BLaER1 (cell line): ENCODE data around the gene MCMBP.

Experiments
- H3K27ac ChIP-seq: shearing (Covaris generic); formaldehyde crosslinking; 2 replicates; pipeline ENCODE4 v1.8.1; 2022
- H3K27me3 ChIP-seq: shearing (Covaris generic); formaldehyde crosslinking; 2 replicates; pipeline ENCODE4 v1.8.1; 2022
- H3K36me3 ChIP-seq: shearing (Covaris generic); formaldehyde crosslinking; 2 replicates; pipeline ENCODE4 v1.8.1; 2022
- H3K4me1 ChIP-seq: shearing (Covaris generic); formaldehyde crosslinking; 2 replicates; pipeline ENCODE4 v1.8.1; 2022
- H3K4me2 ChIP-seq: shearing (Covaris generic); formaldehyde crosslinking; 2 replicates; pipeline ENCODE4 v1.8.1; 2022
- H3K4me3 ChIP-seq: shearing (Covaris generic); formaldehyde crosslinking; 2 replicates; pipeline ENCODE4 v1.8.1; 2022
- H3K9ac ChIP-seq: shearing (Covaris generic); formaldehyde crosslinking; 2 replicates; pipeline ENCODE4 v1.8.1; 2022
- H3K9me3 ChIP-seq: shearing (Covaris generic); formaldehyde crosslinking; 2 replicates; pipeline ENCODE4 v1.8.1; 2022
- H4K20me1 ChIP-seq: shearing (Covaris generic); formaldehyde crosslinking; 2 replicates; pipeline ENCODE4 v1.8.1; 2022
- Cebpa-rat ChIP-seq: shearing (Covaris generic); IDR thresholded peaks from 2 replicates; pipeline ENCODE4 v1.8.1; 2022

MCMBP gene

GRCh38 chr10:119786117-119786769 is 86.4 kb downstream of the MCMBP start:
- Histone ChIP-seq H3K36me3 (peaks cover 5% of the 10 kb centered on the region), H3K4me2 (peak overlapping the region; percentile 75), H3K27me3 (no peaks in the 10 kb centered on the region), H3K9ac (no peak overlapping the region), H3K27ac (no peak overlapping the region), H3K4me1 (peaks cover 67% of the 10 kb centered on the region), H4K20me1 (no peaks in the 10 kb centered on the region), H3K9me3 (no peaks in the 10 kb centered on the region), H3K4me3 (no peak overlapping the region)
- TF ChIP-seq Cebpa-rat = no peak

DNA sequence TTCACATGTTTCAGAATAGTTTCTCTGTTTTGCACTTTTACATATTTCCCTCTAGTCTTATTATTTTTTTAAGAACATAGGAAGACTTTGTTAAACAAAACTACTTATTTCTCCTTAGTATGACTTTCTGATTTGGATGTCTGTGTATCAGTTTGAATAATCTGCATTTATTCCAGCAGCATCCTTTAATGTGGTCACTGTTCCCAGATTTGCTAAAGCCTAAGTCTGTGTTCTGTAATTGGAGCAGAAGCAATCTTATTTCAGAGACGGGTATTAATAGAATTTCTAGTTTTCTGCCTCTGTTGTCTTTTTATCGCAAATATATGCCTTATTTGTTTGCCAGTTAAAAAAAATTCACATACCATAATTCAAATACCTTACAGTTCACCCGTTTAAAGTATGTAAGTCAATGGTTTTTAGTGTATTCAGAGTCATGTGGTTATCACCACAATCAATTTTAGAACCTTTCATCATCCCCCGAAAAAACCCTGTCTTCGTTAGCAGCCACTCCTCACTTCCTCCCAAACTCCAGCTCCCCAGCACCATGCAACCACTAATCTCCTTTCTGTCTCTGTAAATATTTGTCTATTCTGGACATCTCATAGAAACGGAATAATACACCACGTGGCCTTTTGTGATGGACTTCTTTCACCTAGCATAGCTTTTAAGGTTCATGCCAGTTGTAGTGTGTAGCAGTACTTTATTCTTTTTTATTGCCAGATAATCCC is 88.1 kb downstream of the MCMBP start:
- Histone ChIP-seq H3K4me3 (peak overlapping the region; percentile 49), H3K36me3 (peaks cover 18% of the 10 kb centered on the region; the same call in 1 of the 2 replicates), H3K9ac (peak overlapping the region; percentile 44), H3K27me3 (no peaks in the 10 kb centered on the region), H3K4me2 (peak overlapping the region; percentile 75), H3K27ac (peak overlapping the region; percentile 82), H3K9me3 (peaks cover 11% of the 10 kb centered on the region), H3K4me1 (peaks cover 70% of the 10 kb centered on the region), H4K20me1 (no peaks in the 10 kb centered on the region)
- TF ChIP-seq Cebpa-rat = no peak

GRCh38 chr10:119783665-119784027 is 89.0 kb downstream of the MCMBP start:
- peak overlapping the region; percentile 49 for H3K4me3 ChIP-seq
- H3K27me3 ChIP-seq = no peaks in the 10 kb centered on the region
- H3K27ac ChIP-seq = peak overlapping the region; percentile 82
- H3K9me3 ChIP-seq = peaks cover 19% of the 10 kb centered on the region
- TF ChIP-seq Cebpa-rat = no peak
- H3K36me3 ChIP-seq = peaks cover 17% of the 10 kb centered on the region; the same call in 1 of the 2 replicates
- H4K20me1 ChIP-seq = no peaks in the 10 kb centered on the region
- peak overlapping the region; percentile 75 for H3K4me2 ChIP-seq
- peaks cover 70% of the 10 kb centered on the region for H3K4me1 ChIP-seq
- H3K9ac ChIP-seq = peak overlapping the region; percentile 44

GRCh38 chr10:119782981-119783664 is 89.5 kb downstream of the MCMBP start:
- Histone ChIP-seq H3K27me3 (no peaks in the 10 kb centered on the region), H3K9ac (peak overlapping the region; percentile 44; the same call in 1 of the 2 replicates), H3K4me2 (peak overlapping the region; percentile 75), H3K36me3 (peaks cover 13% of the 10 kb centered on the region; the same call in 1 of the 2 replicates), H4K20me1 (no peaks in the 10 kb centered on the region), H3K4me3 (peak overlapping the region; percentile 49; the same call in 1 of the 2 replicates), H3K9me3 (peaks cover 19% of the 10 kb centered on the region), H3K4me1 (peaks cover 70% of the 10 kb centered on the region), H3K27ac (peak overlapping the region; percentile 82)
- no peak for TF ChIP-seq Cebpa-rat

DNA sequence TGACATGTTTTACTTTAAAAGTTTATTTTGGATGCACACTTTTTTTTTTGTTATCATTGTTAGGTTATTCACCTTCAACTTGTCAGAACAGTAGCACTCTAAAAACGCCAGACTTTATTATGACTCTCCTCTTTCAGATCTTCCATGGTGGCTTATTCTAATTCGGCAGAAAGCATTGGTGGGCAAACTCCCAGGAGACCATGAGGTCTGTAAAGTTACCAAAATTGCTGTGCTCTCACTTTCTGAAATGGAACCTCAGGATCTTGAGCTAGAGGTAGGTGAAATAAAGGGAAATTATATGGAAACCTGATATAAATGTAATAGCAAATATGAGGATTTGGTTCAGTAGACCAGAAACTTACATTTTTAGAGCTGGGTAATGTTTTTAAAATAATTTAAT is 91.1 kb downstream of the MCMBP start:
- Histone ChIP-seq H3K27me3 (no peaks in the 10 kb centered on the region), H3K4me2 (peak overlapping the region; percentile 75), H3K27ac (no peak overlapping the region), H3K4me3 (no peak overlapping the region), H3K9ac (no peak overlapping the region), H3K4me1 (peaks cover 55% of the 10 kb centered on the region), H4K20me1 (no peaks in the 10 kb centered on the region), H3K9me3 (peaks cover 23% of the 10 kb centered on the region), H3K36me3 (peaks cover 17% of the 10 kb centered on the region)
- TF ChIP-seq Cebpa-rat = no peak

DNA sequence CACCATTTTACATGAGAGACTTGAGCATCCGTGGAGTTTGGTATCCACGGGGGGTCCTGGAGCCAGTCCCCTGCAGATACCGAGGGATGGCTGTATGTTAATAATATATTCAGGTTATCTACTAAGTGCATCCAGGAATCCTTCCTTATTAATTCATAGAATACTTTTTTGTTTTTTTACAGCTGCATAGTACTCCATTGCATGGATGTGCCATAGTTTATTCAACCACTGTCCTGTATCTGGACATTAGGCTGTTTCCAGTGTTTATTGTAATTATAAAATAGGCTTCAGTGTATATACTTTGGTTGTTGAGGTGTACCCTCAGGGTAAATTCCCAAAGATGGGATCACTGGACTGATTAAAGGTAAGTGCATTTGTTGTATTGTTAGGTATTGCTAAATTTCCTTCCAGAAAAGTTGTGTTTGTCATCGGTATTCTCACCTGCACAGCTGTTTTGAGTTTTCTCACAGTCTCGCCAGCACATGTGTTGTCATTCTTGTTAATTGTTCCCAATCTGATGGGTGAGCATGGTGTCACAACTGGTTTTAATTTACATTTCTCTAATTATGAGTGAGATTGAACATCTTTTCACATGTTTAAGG is 91.7 kb downstream of the MCMBP start:
- peak overlapping the region; percentile 75; the same call in 1 of the 2 replicates for H3K4me2 ChIP-seq
- peaks cover 50% of the 10 kb centered on the region for H3K4me1 ChIP-seq
- H3K36me3 ChIP-seq = peaks cover 17% of the 10 kb centered on the region
- no peaks in the 10 kb centered on the region for H4K20me1 ChIP-seq
- no peak for TF ChIP-seq Cebpa-rat
- no peak overlapping the region for H3K4me3 ChIP-seq
- H3K27ac ChIP-seq = no peak overlapping the region
- no peaks in the 10 kb centered on the region for H3K27me3 ChIP-seq
- H3K9ac ChIP-seq = no peak overlapping the region
- H3K9me3 ChIP-seq = peaks cover 23% of the 10 kb centered on the region
